Small intestine (tissue), 7 donors: Measurements from ENCODE around the gene NAIF1. TPM values are rescaled to one million over a fixed set of nuclear protein-coding genes. Genes with fewer than 3 reads are reported as not detected.

Source experiments
- DNase-seq, 2 donors: peaks; one replicate each; pipeline versions ENCODE4 v3.0.0 to v3.0.0-alpha.2; 2013
- FAIRE-seq: peaks from 2 replicates; lab custom pipeline; 2012; peaks lifted over from hg19 to GRCh38; lab: Jason Lieb, UNC
- H3K27ac ChIP-seq, 3 donors: one replicate each; pipeline ENCODE4 v1.5.1; 2013; ENCODE audit warnings: low read length in 2 of 3, mild to moderate bottlenecking in 2 of 3, control low read depth in 1 of 3, inconsistent platforms in 1 of 3, low read depth in 1 of 3, moderate library complexity in 1 of 3
- H3K27me3 ChIP-seq, 3 donors: one replicate each; pipeline ENCODE4 v1.6.1; 2013; ENCODE audit warnings: low read length in 3 of 3, inconsistent platforms in 1 of 3; ENCODE audit not compliant: control insufficient read depth in 3 of 3, insufficient read depth in 3 of 3
- H3K36me3 ChIP-seq, 3 donors: one replicate each; pipeline ENCODE4 v1.6.1; 2013; ENCODE audit warnings: low read length in 3 of 3, inconsistent platforms in 1 of 3, low read depth in 1 of 3, mild to moderate bottlenecking in 1 of 3, moderate library complexity in 1 of 3; ENCODE audit not compliant: control insufficient read depth in 3 of 3, insufficient read depth in 2 of 3
- H3K4me1 ChIP-seq, 3 donors: one replicate each; pipeline ENCODE4 v1.6.1; 2013; ENCODE audit warnings: low read length in 2 of 3, inconsistent platforms in 1 of 3, low read depth in 1 of 3, mild to moderate bottlenecking in 1 of 3, moderate library complexity in 1 of 3; ENCODE audit not compliant: control insufficient read depth in 3 of 3, insufficient read depth in 2 of 3
- H3K4me3 ChIP-seq, 3 donors: one replicate each; pipeline ENCODE4 v1.5.1; 2013; ENCODE audit warnings: low read length in 3 of 3, control low read depth in 1 of 3, inconsistent platforms in 1 of 3, low read depth in 1 of 3, mild to moderate bottlenecking in 1 of 3, moderate library complexity in 1 of 3
- H3K9me3 ChIP-seq, 2 donors: one replicate each; pipeline ENCODE4 v1.6.1; 2013; ENCODE audit warnings: low read depth in 1 of 2, low read length in 1 of 2; ENCODE audit not compliant: control insufficient read depth in 2 of 2, insufficient read depth in 1 of 2
- WGBS, 3 donors: extraction: QIAGEN DNeasy Blood & Tissue Kit; methylation state at CpG; one replicate each; pipeline ENCODE4 v1.1.7; 2013; 5-methylcytosine and 5-hydroxymethylcytosine counted together
- polyA plus RNA-seq, 4 donors: library from polyadenylated mRNA; stranded (reverse) in 3 of 4; unstranded in 1 of 4; fragments of 200-250 nt in 3 of 4; fragments of 120-200 nt in 1 of 4; gene quantifications; one replicate each; pipeline versions ENCODE4 v1.2.1 to v1.2.3, GENCODE V29; 2013
- donor health status: healthy with polysubstance abuse.
- donor health status: control.
- donor health status: control.
- donor health status: Bipolar disorder and iron deficiency.
- donor health status: healthy.

NAIF1 gene
- polyA plus RNA-seq, 4 donors: 8.1 to 10.0 (median 9.0) TPM

GRCh38 chr9:128104171-128104618 is 37.1 kb upstream of the NAIF1 start:
- DNase-seq: peak; percentile 87 to 95
- Histone ChIP-seq H3K27me3 (no peaks in the 10 kb centered on the region), H3K4me3 (no peak overlapping the region), H3K27ac (peak overlapping the region; percentile 68 to 93 (median 91)), H3K4me1 (peaks cover 12 to 70% (median 16%) of the 10 kb centered on the region in 3 donors), H3K36me3 (peaks cover 19 to 98% (median 40%) of the 10 kb centered on the region in 3 donors), H3K9me3 (no peaks in the 10 kb centered on the region)
- WGBS, 3 donors: 11 to 57% (median 29%) methylated on average over 6 of the region's 6 CpGs
- no peak for FAIRE-seq

DNA sequence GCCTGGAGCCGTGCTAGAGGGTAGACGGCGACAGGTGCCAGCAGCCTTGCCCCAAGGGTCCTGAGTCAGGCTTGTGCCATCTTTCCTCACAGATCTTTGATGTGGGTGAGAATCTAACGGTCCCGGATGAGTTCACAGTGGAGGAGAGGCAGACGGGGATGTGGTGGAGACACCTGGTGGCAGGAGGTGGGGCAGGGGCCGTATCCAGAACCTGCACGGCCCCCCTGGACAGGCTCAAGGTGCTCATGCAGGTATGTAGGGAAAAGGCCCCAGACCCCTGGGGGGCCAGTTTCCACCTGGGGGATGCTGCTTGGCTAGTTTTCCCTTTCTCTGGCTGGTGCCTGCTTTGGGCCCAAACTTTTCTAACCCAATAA is 36.5 kb upstream of the NAIF1 start:
- Histone ChIP-seq H3K9me3 (no peaks in the 10 kb centered on the region), H3K27ac (peak overlapping the region; percentile 68 to 93 (median 91)), H3K4me1 (peaks cover 12 to 70% (median 16%) of the 10 kb centered on the region in 3 donors), H3K4me3 (no peak overlapping the region), H3K36me3 (peaks cover 19 to 97% (median 35%) of the 10 kb centered on the region in 3 donors), H3K27me3 (no peaks in the 10 kb centered on the region)
- 41 to 53% (median 41%) methylated on average over 8 of the region's 8 CpGs for WGBS, 3 donors
- DNase-seq: peak in 1 of 2 donors; percentile 46
- FAIRE-seq: no peak

DNA sequence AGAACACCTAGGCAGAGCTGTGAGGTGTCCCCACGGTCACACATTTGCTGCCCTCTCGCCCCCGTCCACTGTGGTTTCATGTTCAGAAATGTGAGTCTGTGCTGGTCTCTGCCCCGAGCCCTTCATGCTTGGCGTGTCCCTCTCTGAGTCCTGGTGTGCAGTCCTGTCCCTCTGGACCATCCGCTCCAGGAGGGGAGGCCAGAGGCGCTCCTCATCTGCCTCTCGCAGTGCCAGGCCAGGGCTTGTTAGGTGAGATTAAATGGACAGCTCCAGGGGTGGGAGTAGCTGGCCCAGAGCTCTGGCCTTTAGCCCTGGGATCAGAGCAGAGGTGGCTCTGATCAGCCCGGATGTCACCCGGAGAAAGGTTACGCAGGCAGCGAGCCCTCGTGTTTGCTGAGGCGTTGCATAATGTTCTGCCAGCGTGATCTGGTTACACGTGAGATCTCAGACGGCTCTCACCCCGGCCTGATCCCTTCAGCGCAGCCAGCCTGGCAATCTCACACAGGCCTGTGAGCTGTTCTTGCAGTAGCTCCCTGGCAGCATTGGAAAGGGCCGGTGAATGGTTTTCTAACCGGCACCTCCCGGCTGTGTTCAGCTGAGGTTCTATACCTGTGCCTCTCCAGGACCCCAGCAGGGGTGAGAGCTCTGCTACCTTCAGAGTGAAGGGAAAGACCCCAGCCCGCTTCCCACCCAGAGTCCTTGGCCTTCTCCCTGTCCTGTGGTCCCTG is 35.9 kb upstream of the NAIF1 start:
- WGBS, 3 donors: 57 to 84% (median 70%) methylated on average over 23 of the region's 23 CpGs
- Histone ChIP-seq H3K4me1 (peaks cover 12 to 65% (median 16%) of the 10 kb centered on the region in 3 donors), H3K27ac (peak overlapping the region; percentile 68 to 93 (median 91)), H3K9me3 (no peaks in the 10 kb centered on the region), H3K36me3 (peaks cover 19 to 91% (median 33%) of the 10 kb centered on the region in 3 donors), H3K4me3 (no peak overlapping the region), H3K27me3 (no peaks in the 10 kb centered on the region)
- FAIRE-seq (no peak), DNase-seq (peak; percentile 57 to 73)

DNA sequence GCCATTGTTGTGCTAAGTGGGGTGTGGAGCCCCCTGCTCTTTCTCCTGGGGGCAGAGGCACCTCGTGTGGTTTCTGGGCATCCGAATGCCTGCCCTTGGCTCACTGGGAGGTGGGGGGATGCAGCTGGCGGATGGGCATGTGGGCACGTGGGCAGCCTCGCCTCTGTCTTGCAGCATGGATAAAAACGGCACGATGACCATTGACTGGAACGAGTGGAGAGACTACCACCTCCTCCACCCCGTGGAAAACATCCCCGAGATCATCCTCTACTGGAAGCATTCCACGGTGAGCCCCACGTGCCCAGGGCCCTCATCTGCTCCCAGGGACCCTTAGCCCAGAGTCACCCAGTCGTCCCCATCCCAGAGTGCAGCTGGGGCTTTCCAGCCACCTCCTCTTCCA is 35.1 kb upstream of the NAIF1 start:
- Histone ChIP-seq H3K36me3 (peaks cover 17 to 86% (median 25%) of the 10 kb centered on the region in 3 donors), H3K4me1 (peaks cover 12 to 71% (median 18%) of the 10 kb centered on the region in 3 donors), H3K4me3 (no peak overlapping the region), H3K27ac (peak overlapping the region in 2 of 3 donors; percentile 68 to 93), H3K27me3 (no peaks in the 10 kb centered on the region), H3K9me3 (no peaks in the 10 kb centered on the region)
- FAIRE-seq: no peak
- 84 to 87% (median 86%) methylated on average over 12 to 13 of the region's 13 CpGs for whole genome bisulfite sequencing, 3 donors
- no peak for DNase-seq

- DNase-seq (no peak), FAIRE-seq (no peak)
- peaks cover 12 to 72% (median 18%) of the 10 kb centered on the region in 3 donors for H3K4me1 ChIP-seq
- H3K27ac ChIP-seq: peak overlapping the region in 1 of 3 donors; percentile 24
- H3K9me3 ChIP-seq: no peaks in the 10 kb centered on the region
- no peaks in the 10 kb centered on the region for H3K27me3 ChIP-seq
- peaks cover 12 to 83% (median 20%) of the 10 kb centered on the region in 3 donors for H3K36me3 ChIP-seq
- no peak overlapping the region for H3K4me3 ChIP-seq
- WGBS, 3 donors: 48 to 78% (median 60%) methylated on average over 20 of the region's 20 CpGs
Measured at GRCh38 chr9:128101690-128102089, 34.6 kb upstream of the NAIF1 start.

- Histone ChIP-seq H3K9me3 (no peaks in the 10 kb centered on the region), H3K36me3 (peaks cover 10 to 79% (median 16%) of the 10 kb centered on the region in 3 donors), H3K4me1 (peaks cover 12 to 72% (median 18%) of the 10 kb centered on the region in 3 donors), H3K4me3 (no peak overlapping the region), H3K27me3 (no peaks in the 10 kb centered on the region), H3K27ac (no peak overlapping the region)
- no peak for DNase-seq
- 58 to 81% (median 70%) methylated on average over 12 of the region's 12 CpGs for WGBS, 3 donors
- FAIRE-seq: no peak
Measured at GRCh38 chr9:128101231-128101661, 34.1 kb upstream of the NAIF1 start.

GRCh38 chr9:128100581-128100980 is 33.5 kb upstream of the NAIF1 start:
- 67 to 85% (median 77%) methylated on average over 10 of the region's 10 CpGs for WGBS, 3 donors
- DNase-seq: no peak
- Histone ChIP-seq H3K4me3 (peak overlapping the region in 1 of 3 donors; percentile 78), H3K27ac (peak overlapping the region; percentile 92 to 98 (median 93)), H3K9me3 (no peaks in the 10 kb centered on the region), H3K4me1 (peaks cover 12 to 66% (median 18%) of the 10 kb centered on the region in 3 donors), H3K36me3 (peaks cover 10 to 72% (median 16%) of the 10 kb centered on the region in 3 donors), H3K27me3 (no peaks in the 10 kb centered on the region)
- FAIRE-seq: no peak

- DNase-seq (no peak), FAIRE-seq (no peak)
- 34 to 55% (median 41%) methylated on average over 15 to 16 of the region's 16 CpGs for WGBS, 3 donors
Measured at GRCh38 chr9:128099932-128100491, 32.9 kb upstream of the NAIF1 start.

More at GRCh38 chr9:128099932-128100491, 32.9 kb upstream of the NAIF1 start:
- Histone ChIP-seq H3K4me3 (peak overlapping the region in 2 of 3 donors; percentile 52 to 78), H3K27ac (peak overlapping the region; percentile 92 to 98 (median 93)), H3K36me3 (peaks cover 10 to 70% (median 16%) of the 10 kb centered on the region in 3 donors), H3K4me1 (peaks cover 12 to 62% (median 18%) of the 10 kb centered on the region in 3 donors), H3K27me3 (no peaks in the 10 kb centered on the region), H3K9me3 (no peaks in the 10 kb centered on the region)
